ENCODE data around the gene DIO1. TPM values are rescaled to one million over a fixed set of nuclear protein-coding genes. Genes with fewer than 3 reads are reported as not detected.

Gene DIO1
- total RNA-seq, 1 experiment from 2014 or later, result 0.28 TPM

- Histone ChIP-seq H3K27ac (ENCODE audit: low read length) (no peak overlapping the region), H3K4me1 (ENCODE audit: control insufficient read depth, insufficient read depth, low read length) (peaks cover 6% of the 10 kb centered on the region), H3K27me3 (ENCODE audit: control insufficient read depth, insufficient read depth, low read length) (no peaks in the 10 kb centered on the region), H3K9me3 (ENCODE audit: control insufficient read depth, insufficient read depth, low read depth, low read length) (no peaks in the 10 kb centered on the region), H3K36me3 (ENCODE audit: control insufficient read depth, insufficient read depth, low read length) (peaks cover 28% of the 10 kb centered on the region), H3K4me3 (ENCODE audit: low read depth in 2 of 2, low read length in 2 of 2) (no peak overlapping the region)
- intact Hi-C loops (cut with micrococcal nuclease; ENCODE audit: unreplicated experiment), result no loop called here
- ATAC-seq (peak; percentile 47; the same call in 1 of the 2 replicates), DNase-seq (ENCODE audit: low read depth, low spot score) (no peak)
- BruUV-seq (replicated peaks), result no TSS peak
- POLR2A ChIA-PET, result no interaction called here
- in situ Hi-C loops (cut with HindIII; ENCODE audit: low pct_unique_long_range_greater_than_20kb, low sequenced_read_pairs), result no loop called here
- CTCF ChIA-PET, result interaction anchor here (0.5 to 0.6 kb wide), 2 partner anchors 9 to 98 kb away, joined by 4 to 5 read pairs; no protein-coding TSS in a partner anchor
- TF ChIP-seq CTCF (IDR thresholded peaks at IDR 0.05) (no peak), TCF7L2 (IDR thresholded peaks at IDR 0.05; ENCODE audit: low read depth, low read length) (no peak), REST (IDR thresholded peaks at IDR 0.05; ENCODE audit: insufficient read depth in 1 of 2, low read depth in 2 of 2, low read length in 1 of 2) (no peak), POLR2AphosphoS5 (IDR thresholded peaks at IDR 0.05; ENCODE audit: low read depth, low read length) (no peak), SIN3A (IDR thresholded peaks at IDR 0.05; ENCODE audit: borderline replicate concordance, insufficient read depth, low read depth, low read length) (no peak)
These were observed 63.3 kb downstream of the DIO1 start for GRCh38 chr1:53957194-53957818.

- Histone ChIP-seq H3K4me3 (ENCODE audit: low read depth in 2 of 2, low read length in 2 of 2) (no peak overlapping the region), H3K9me3 (ENCODE audit: control insufficient read depth, insufficient read depth, low read depth, low read length) (no peaks in the 10 kb centered on the region), H3K4me1 (ENCODE audit: control insufficient read depth, insufficient read depth, low read length) (peaks cover 6% of the 10 kb centered on the region), H3K27me3 (ENCODE audit: control insufficient read depth, insufficient read depth, low read length) (no peaks in the 10 kb centered on the region), H3K27ac (ENCODE audit: low read length) (no peak overlapping the region), H3K36me3 (ENCODE audit: control insufficient read depth, insufficient read depth, low read length) (peaks cover 31% of the 10 kb centered on the region)
- peak; percentile 73; the same call in 1 of the 2 replicates for ATAC-seq
- DNase-seq (ENCODE audit: low read depth, low spot score), result no peak
- CTCF ChIA-PET, result interaction anchor here (0.6 to 1.5 kb wide), 11 partner anchors 12 to 122 kb away, joined by 3 to 15 read pairs (median 6); partner anchors contain the start of gene IFT25
- in situ Hi-C loops (cut with HindIII; ENCODE audit: low pct_unique_long_range_greater_than_20kb, low sequenced_read_pairs) (no loop called here), intact Hi-C loops (cut with micrococcal nuclease; ENCODE audit: unreplicated experiment) (no loop called here)
- POLR2A ChIA-PET, result interaction anchor here (0.7 kb wide), 1 partner anchor 23 kb away, joined by 7 read pairs; no protein-coding TSS in a partner anchor
- TF ChIP-seq SIN3A (IDR thresholded peaks at IDR 0.05; ENCODE audit: borderline replicate concordance, insufficient read depth, low read depth, low read length), result no peak
- peak; percentile 67 for TF ChIP-seq CTCF (IDR thresholded peaks at IDR 0.05)
- no peak for TF ChIP-seq REST (IDR thresholded peaks at IDR 0.05; ENCODE audit: insufficient read depth in 1 of 2, low read depth in 2 of 2, low read length in 1 of 2)
- no peak for TF ChIP-seq TCF7L2 (IDR thresholded peaks at IDR 0.05; ENCODE audit: low read depth, low read length)
- no peak for TF ChIP-seq POLR2AphosphoS5 (IDR thresholded peaks at IDR 0.05; ENCODE audit: low read depth, low read length)
- BruUV-seq (replicated peaks), result no TSS peak
These were observed 65.8 kb downstream of the DIO1 start for GRCh38 chr1:53959664-53960250.

All from Panc1 (cell line).